ENCODE data around the gene VEZT.

The VEZT gene

GRCh38 chr12:95203487-95204030 is 14.0 kb upstream of the VEZT start:
- peak overlapping the region in 2 of 10 experiments; percentile 5 to 19; a peak in 1 of 20 replicates for H3K4me3 ChIP-seq
- no peak for TF ChIP-seq Cebpa-rat (IDR thresholded peaks at IDR 0.05)
- H3K9ac ChIP-seq = peak overlapping the region in 5 of 11 experiments; percentile 25 to 69 (median 57); a peak in 7 of 22 replicates
- no peaks in the 10 kb centered on the region for H4K20me1 ChIP-seq
- no peaks in the 10 kb centered on the region for H3K27me3 ChIP-seq
- peaks cover 0 to 10% (median under 1%) of the 10 kb centered on the region in 11 experiments; a peak in 8 of 22 replicates for H3K9me3 ChIP-seq (replicated peaks in 1 of 11)
- peak overlapping the region; percentile 72 to 91 (median 82) for H3K4me2 ChIP-seq
- H3K27ac ChIP-seq = peak overlapping the region; percentile 37 to 81 (median 72); a peak in 19 of 22 replicates
- peaks cover 49 to 92% (median 58%) of the 10 kb centered on the region in 10 experiments for H3K4me1 ChIP-seq
- peaks cover 0 to 10% (median 4%) of the 10 kb centered on the region in 11 experiments; a peak in 3 of 22 replicates for H3K36me3 ChIP-seq

GRCh38 chr12:95204141-95204866 is 13.3 kb upstream of the VEZT start:
- Histone ChIP-seq H3K9ac (peak overlapping the region in 8 of 11 experiments; percentile 3 to 69 (median 40); a peak in 11 of 22 replicates), H3K27me3 (no peaks in the 10 kb centered on the region), H3K27ac (peak overlapping the region in 10 of 11 experiments; percentile 44 to 81 (median 72); a peak in 20 of 22 replicates), H4K20me1 (no peaks in the 10 kb centered on the region), H3K4me3 (peak overlapping the region in 4 of 10 experiments; percentile 5 to 44 (median 22); a peak in 1 of 20 replicates), H3K4me1 (peaks cover 49 to 85% (median 58%) of the 10 kb centered on the region in 10 experiments), H3K9me3 (replicated peaks in 1 of 11) (peaks cover 0 to 10% (median 0%) of the 10 kb centered on the region in 11 experiments; a peak in 3 of 22 replicates), H3K4me2 (peak overlapping the region; percentile 72 to 91 (median 82)), H3K36me3 (peaks cover 0 to 14% (median 4%) of the 10 kb centered on the region in 11 experiments; a peak in 3 of 22 replicates)
- no peak for TF ChIP-seq Cebpa-rat (IDR thresholded peaks at IDR 0.05)

GRCh38 chr12:95205016-95205624 is 12.5 kb upstream of the VEZT start:
- peaks cover 49 to 80% (median 58%) of the 10 kb centered on the region in 10 experiments for H3K4me1 ChIP-seq

GRCh38 chr12:95205685-95206084 is 11.9 kb upstream of the VEZT start:
- H3K4me1 ChIP-seq = peaks cover 49 to 74% (median 55%) of the 10 kb centered on the region in 10 experiments
- no peak overlapping the region for H3K4me3 ChIP-seq
- H3K36me3 ChIP-seq = peaks cover 0 to 16% (median 4%) of the 10 kb centered on the region in 11 experiments; a peak in 3 of 22 replicates
- no peaks in the 10 kb centered on the region; a peak in 1 of 22 replicates for H4K20me1 ChIP-seq
- H3K27ac ChIP-seq = peak overlapping the region in 10 of 11 experiments; percentile 13 to 81 (median 72); a peak in 18 of 22 replicates
- no peak for TF ChIP-seq Cebpa-rat (IDR thresholded peaks at IDR 0.05)
- H3K4me2 ChIP-seq = peak overlapping the region in 8 of 11 experiments; percentile 8 to 91 (median 85); a peak in 11 of 22 replicates
- peak overlapping the region in 6 of 11 experiments; percentile 21 to 69 (median 48); a peak in 9 of 22 replicates for H3K9ac ChIP-seq
- H3K27me3 ChIP-seq = no peaks in the 10 kb centered on the region
- H3K9me3 ChIP-seq (replicated peaks in 1 of 11) = peaks cover 0 to 10% (median 0%) of the 10 kb centered on the region in 11 experiments; a peak in 3 of 22 replicates

More at GRCh38 chr12:95205016-95205624, 12.5 kb upstream of the VEZT start:
- Histone ChIP-seq H4K20me1 (no peaks in the 10 kb centered on the region; a peak in 1 of 22 replicates), H3K27me3 (no peaks in the 10 kb centered on the region), H3K4me3 (peak overlapping the region in 1 of 10 experiments; percentile 5; a peak in 1 of 20 replicates), H3K4me2 (peak overlapping the region in 10 of 11 experiments; percentile 72 to 91 (median 84); a peak in 18 of 22 replicates), H3K9me3 (replicated peaks in 1 of 11) (peaks cover 0 to 10% (median 0%) of the 10 kb centered on the region in 11 experiments; a peak in 3 of 22 replicates), H3K9ac (peak overlapping the region in 5 of 11 experiments; percentile 35 to 69 (median 54); a peak in 9 of 22 replicates), H3K27ac (peak overlapping the region in 10 of 11 experiments; percentile 13 to 81 (median 72); a peak in 17 of 22 replicates), H3K36me3 (peaks cover 0 to 14% (median 4%) of the 10 kb centered on the region in 11 experiments; a peak in 3 of 22 replicates)
- no peak for TF ChIP-seq Cebpa-rat (IDR thresholded peaks at IDR 0.05)

- peaks cover 38 to 71% (median 43%) of the 10 kb centered on the region in 10 experiments for H3K4me1 ChIP-seq
- H3K4me3 ChIP-seq = no peak overlapping the region
- TF ChIP-seq Cebpa-rat (IDR thresholded peaks at IDR 0.05) = no peak
- peak overlapping the region in 4 of 11 experiments; percentile 82 to 91 (median 86); a peak in 5 of 22 replicates for H3K4me2 ChIP-seq
- peaks cover 0 to 16% (median 4%) of the 10 kb centered on the region in 11 experiments; a peak in 3 of 22 replicates for H3K36me3 ChIP-seq
- H3K27ac ChIP-seq = peak overlapping the region in 3 of 11 experiments; percentile 77 to 81 (median 81); a peak in 3 of 22 replicates
- no peaks in the 10 kb centered on the region; a peak in 1 of 22 replicates for H4K20me1 ChIP-seq
- no peaks in the 10 kb centered on the region for H3K27me3 ChIP-seq
- no peak overlapping the region for H3K9ac ChIP-seq
- H3K9me3 ChIP-seq (replicated peaks in 1 of 11) = peaks cover 0 to 10% (median 0%) of the 10 kb centered on the region in 11 experiments; a peak in 3 of 22 replicates
These were observed 10.7 kb upstream of the VEZT start for GRCh38 chr12:95206916-95207315.

- Histone ChIP-seq H3K9ac (no peak overlapping the region), H3K27ac (no peak overlapping the region; a peak in 1 of 22 replicates), H4K20me1 (no peaks in the 10 kb centered on the region; a peak in 1 of 22 replicates), H3K36me3 (peaks cover 0 to 16% (median 4%) of the 10 kb centered on the region in 11 experiments; a peak in 3 of 22 replicates), H3K27me3 (no peaks in the 10 kb centered on the region), H3K4me1 (peaks cover 35 to 71% (median 43%) of the 10 kb centered on the region in 10 experiments), H3K4me3 (no peak overlapping the region), H3K9me3 (replicated peaks in 1 of 11) (peaks cover 0 to 10% (median 0%) of the 10 kb centered on the region in 11 experiments; a peak in 3 of 22 replicates), H3K4me2 (peak overlapping the region in 3 of 11 experiments; percentile 1 to 91 (median 88); a peak in 4 of 22 replicates)
- TF ChIP-seq Cebpa-rat (IDR thresholded peaks at IDR 0.05) = no peak
These were observed 10.2 kb upstream of the VEZT start for GRCh38 chr12:95207407-95207806.

- Histone ChIP-seq H3K9me3 (replicated peaks in 1 of 11) (peaks cover 0 to 10% (median 0%) of the 10 kb centered on the region in 11 experiments; a peak in 3 of 22 replicates), H3K4me1 (peaks cover 26 to 71% (median 36%) of the 10 kb centered on the region in 10 experiments), H3K4me2 (no peak overlapping the region), H3K27me3 (no peaks in the 10 kb centered on the region), H3K4me3 (no peak overlapping the region), H3K27ac (no peak overlapping the region), H3K36me3 (peaks cover 0 to 16% (median 4%) of the 10 kb centered on the region in 11 experiments; a peak in 3 of 22 replicates), H3K9ac (no peak overlapping the region), H4K20me1 (no peaks in the 10 kb centered on the region; a peak in 1 of 22 replicates)
- no peak for TF ChIP-seq Cebpa-rat (IDR thresholded peaks at IDR 0.05)
These were observed 8.9 kb upstream of the VEZT start for GRCh38 chr12:95208678-95209077.

GRCh38 chr12:95212586-95212985 is 5.0 kb upstream of the VEZT start:
- Histone ChIP-seq H3K9ac (no peak overlapping the region), H3K27ac (no peak overlapping the region; a peak in 1 of 22 replicates), H3K4me2 (peak overlapping the region in 8 of 11 experiments; percentile 3 to 71 (median 32); a peak in 12 of 22 replicates), H3K4me3 (no peak overlapping the region), H3K4me1 (peaks cover 17 to 58% (median 27%) of the 10 kb centered on the region in 10 experiments; a peak in 19 of 20 replicates), H4K20me1 (no peaks in the 10 kb centered on the region; a peak in 1 of 22 replicates), H3K27me3 (no peaks in the 10 kb centered on the region), H3K9me3 (replicated peaks in 1 of 11) (no peaks in the 10 kb centered on the region), H3K36me3 (peaks cover 0 to 14% (median 0%) of the 10 kb centered on the region in 11 experiments; a peak in 2 of 22 replicates)
- TF ChIP-seq Cebpa-rat (IDR thresholded peaks at IDR 0.05) = no peak

All from BLaER1 treated with 17β-estradiol and CSF1 and Interleukin-3, amounts not matched to agents 10 nM and 100 nM (cell line).